ENCODE results near the gene FIGN.

FIGN gene

GRCh38 chr2:163592954-163593622 is 142.7 kb downstream of the FIGN start:
- no peak overlapping the region for H3K4me2 ChIP-seq
- no peak overlapping the region for H3K4me3 ChIP-seq (IDR thresholded peaks at IDR 0.05; ENCODE audit: insufficient read depth, low read depth, low read length)
- no peaks in the 10 kb centered on the region for H3K27me3 ChIP-seq (ENCODE audit: insufficient read depth, low read depth)
- H4K20me1 ChIP-seq (ENCODE audit: insufficient read depth): no peaks in the 10 kb centered on the region
- H3K36me3 ChIP-seq (ENCODE audit: insufficient read depth): no peaks in the 10 kb centered on the region
- no peaks in the 10 kb centered on the region for H3K4me1 ChIP-seq (ENCODE audit: low read depth, poor library complexity, severe bottlenecking)
- TF ChIP-seq CTCF (conservative IDR thresholded peaks at IDR 0.05; ENCODE audit: low read depth, low read length): no peak
- no peak overlapping the region for H3K27ac ChIP-seq
- H2AFZ ChIP-seq (ENCODE audit: low read depth): no peak overlapping the region
- no peak overlapping the region for H3K9ac ChIP-seq
- no peaks in the 10 kb centered on the region for H3K79me2 ChIP-seq (ENCODE audit: insufficient read depth, low read depth)

GRCh38 chr2:163591461-163591860 is 144.3 kb downstream of the FIGN start:
- Histone ChIP-seq H3K4me2 (no peak overlapping the region), H3K27me3 (ENCODE audit: insufficient read depth, low read depth) (no peaks in the 10 kb centered on the region), H2AFZ (ENCODE audit: low read depth) (no peak overlapping the region), H3K36me3 (ENCODE audit: insufficient read depth) (no peaks in the 10 kb centered on the region), H3K27ac (no peak overlapping the region), H3K79me2 (ENCODE audit: insufficient read depth, low read depth) (no peaks in the 10 kb centered on the region), H3K4me1 (ENCODE audit: low read depth, poor library complexity, severe bottlenecking) (no peaks in the 10 kb centered on the region), H4K20me1 (ENCODE audit: insufficient read depth) (no peaks in the 10 kb centered on the region), H3K9ac (no peak overlapping the region), H3K4me3 (IDR thresholded peaks at IDR 0.05; ENCODE audit: insufficient read depth, low read depth, low read length) (no peak overlapping the region)
- no peak for TF ChIP-seq CTCF (conservative IDR thresholded peaks at IDR 0.05; ENCODE audit: low read depth, low read length)

GRCh38 chr2:163580757-163581156 is 155.1 kb downstream of the FIGN start:
- Histone ChIP-seq H3K27ac (no peak overlapping the region), H4K20me1 (ENCODE audit: insufficient read depth) (no peaks in the 10 kb centered on the region), H3K4me3 (IDR thresholded peaks at IDR 0.05; ENCODE audit: insufficient read depth, low read depth, low read length) (no peak overlapping the region), H3K9ac (no peak overlapping the region), H2AFZ (ENCODE audit: low read depth) (no peak overlapping the region), H3K36me3 (ENCODE audit: insufficient read depth) (no peaks in the 10 kb centered on the region), H3K4me2 (no peak overlapping the region), H3K27me3 (ENCODE audit: insufficient read depth, low read depth) (no peaks in the 10 kb centered on the region), H3K4me1 (ENCODE audit: low read depth, poor library complexity, severe bottlenecking) (no peaks in the 10 kb centered on the region), H3K79me2 (ENCODE audit: insufficient read depth, low read depth) (no peaks in the 10 kb centered on the region)
- TF ChIP-seq CTCF (conservative IDR thresholded peaks at IDR 0.05; ENCODE audit: low read depth, low read length): no peak

- no peak for TF ChIP-seq CTCF (conservative IDR thresholded peaks at IDR 0.05; ENCODE audit: low read depth, low read length)
- no peaks in the 10 kb centered on the region for H4K20me1 ChIP-seq (ENCODE audit: insufficient read depth)
- no peaks in the 10 kb centered on the region for H3K79me2 ChIP-seq (ENCODE audit: insufficient read depth, low read depth)
- H3K4me1 ChIP-seq (ENCODE audit: low read depth, poor library complexity, severe bottlenecking): no peaks in the 10 kb centered on the region
- no peaks in the 10 kb centered on the region for H3K36me3 ChIP-seq (ENCODE audit: insufficient read depth)
- no peak overlapping the region for H2AFZ ChIP-seq (ENCODE audit: low read depth)
- no peak overlapping the region for H3K4me3 ChIP-seq (IDR thresholded peaks at IDR 0.05; ENCODE audit: insufficient read depth, low read depth, low read length)
- H3K27me3 ChIP-seq (ENCODE audit: insufficient read depth, low read depth): no peaks in the 10 kb centered on the region
- no peak overlapping the region for H3K9ac ChIP-seq
- no peak overlapping the region for H3K4me2 ChIP-seq
- H3K27ac ChIP-seq: no peak overlapping the region
Observed at GRCh38 chr2:163574309-163574708, 161.5 kb downstream of the FIGN start.
